Mesendoderm (in vitro differentiated cells): ENCODE results near the gene C16orf78.

Experiments used
- DNase-seq: peaks from one replicate; pipeline ENCODE4 v3.0.0; 2013
- H2AK5ac ChIP-seq: 2 replicates; pipeline ENCODE4 v1.6.1; 2013; ENCODE audit warnings: low read length, inconsistent platforms
- H2BK120ac ChIP-seq: 2 replicates; pipeline ENCODE4 v1.6.1; 2013; ENCODE audit warnings: low read depth, mild to moderate bottlenecking, low read length, moderate library complexity, mixed read lengths
- H2BK15ac ChIP-seq: replicated peaks from 2 replicates; pipeline ENCODE4 v1.6.1; 2013; ENCODE audit warnings: low read depth, mild to moderate bottlenecking, moderate library complexity
- H2BK5ac ChIP-seq: 2 replicates; pipeline ENCODE4 v1.6.1; 2013; ENCODE audit warnings: low read length, inconsistent platforms
- H3K18ac ChIP-seq: 2 replicates; pipeline ENCODE4 v1.6.1; 2013; ENCODE audit warnings: mild to moderate bottlenecking, low read length, mixed read lengths
- H3K23ac ChIP-seq: one replicate; pipeline ENCODE4 v1.6.1; 2013; ENCODE audit warnings: low read length
- H3K27ac ChIP-seq: 2 replicates; pipeline ENCODE4 v1.5.1; 2013; ENCODE audit warnings: low read depth, mild to moderate bottlenecking, inconsistent platforms, low read length, moderate library complexity
- H3K27me3 ChIP-seq: 2 replicates; pipeline ENCODE4 v1.6.1; 2013; ENCODE audit warnings: low read length, control low read depth, mild to moderate bottlenecking, inconsistent platforms; ENCODE audit not compliant: insufficient read depth, poor library complexity
- H3K36me3 ChIP-seq: 2 replicates; pipeline ENCODE4 v1.6.1; 2013; ENCODE audit warnings: low read length, inconsistent platforms; ENCODE audit not compliant: control insufficient read depth, insufficient read depth
- H3K4ac ChIP-seq: one replicate; pipeline ENCODE4 v1.6.1; 2013; ENCODE audit warnings: low read depth, mild to moderate bottlenecking, low read length, moderate library complexity
- H3K4me1 ChIP-seq: 2 replicates; pipeline ENCODE4 v1.6.1; 2013; ENCODE audit warnings: low read depth, low read length, inconsistent platforms; ENCODE audit not compliant: control insufficient read depth
- H3K4me2 ChIP-seq: 2 replicates; pipeline ENCODE4 v1.6.1; 2013; ENCODE audit warnings: low read length
- H3K4me3 ChIP-seq: 2 replicates; pipeline ENCODE4 v1.5.1; 2013; ENCODE audit warnings: mild to moderate bottlenecking, low read length
- H3K56ac ChIP-seq: one replicate; pipeline ENCODE4 v1.6.1; 2013; ENCODE audit warnings: low read length
- H3K79me1 ChIP-seq: 2 replicates; pipeline ENCODE4 v1.6.1; 2013; ENCODE audit warnings: low read length, inconsistent platforms
- H3K79me2 ChIP-seq: 2 replicates; pipeline ENCODE4 v1.6.1; 2013; ENCODE audit warnings: mild to moderate bottlenecking, low read length; ENCODE audit not compliant: control insufficient read depth, insufficient read depth
- H3K9ac ChIP-seq: 2 replicates; pipeline ENCODE4 v1.6.1; 2013; ENCODE audit warnings: low read length, inconsistent platforms
- H4K5ac ChIP-seq: one replicate; pipeline ENCODE4 v1.6.1; 2013; ENCODE audit warnings: low read length
- H4K8ac ChIP-seq: one replicate; pipeline ENCODE4 v1.6.1; 2013; ENCODE audit warnings: low read depth, mild to moderate bottlenecking, control low read depth, low read length, moderate library complexity
- WGBS: extraction: QIAGEN DNeasy Blood & Tissue Kit; methylation state at CpG from one replicate; pipeline ENCODE4 v1.1.7; 2013; ENCODE audit warnings: low lambda C conversion rate, missing lambda C conversion rate; ENCODE audit not compliant: insufficient coverage; ENCODE audit errors: extremely low coverage; 5-methylcytosine and 5-hydroxymethylcytosine counted together

Gene C16orf78

DNA sequence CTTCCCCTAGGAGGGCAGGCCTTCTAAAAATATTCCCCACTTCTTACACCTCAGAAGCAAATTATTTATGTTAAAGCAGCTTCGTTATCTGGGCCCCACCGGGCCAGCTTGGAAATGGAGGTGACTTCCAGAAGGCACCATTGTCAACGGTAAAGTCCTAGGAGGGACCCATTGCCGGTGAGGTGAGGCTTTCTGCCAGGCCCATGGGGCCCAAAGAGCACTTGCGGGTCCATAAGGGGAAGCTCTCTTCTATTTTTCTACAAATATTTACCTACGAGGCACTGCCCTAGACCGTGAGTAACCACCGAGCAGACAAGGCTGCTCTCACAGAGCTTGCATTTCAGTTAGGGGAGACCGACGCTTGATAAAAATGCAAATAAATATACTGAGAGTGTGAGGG is 41.5 kb downstream of the C16orf78 start:
- H3K27me3 ChIP-seq, result no peaks in the 10 kb centered on the region
- no peaks in the 10 kb centered on the region for H3K36me3 ChIP-seq
- no CpG with 5 or more reads among the region's 10 CpGs for WGBS
- H3K27ac ChIP-seq, result no peak overlapping the region
- H3K79me2 ChIP-seq, result no peaks in the 10 kb centered on the region
- no peak overlapping the region for H2AK5ac ChIP-seq
- no peak overlapping the region for H3K18ac ChIP-seq
- no peak overlapping the region for H3K9ac ChIP-seq
- DNase-seq, result no peak
- no peak overlapping the region for H3K4ac ChIP-seq
- H2BK120ac ChIP-seq, result no peak overlapping the region
- no peak overlapping the region for H4K5ac ChIP-seq
- no peak overlapping the region for H3K4me2 ChIP-seq
- H4K8ac ChIP-seq, result no peak overlapping the region
- H2BK15ac ChIP-seq, result no peak overlapping the region
- H2BK5ac ChIP-seq, result no peak overlapping the region
- no peaks in the 10 kb centered on the region for H3K79me1 ChIP-seq
- H3K23ac ChIP-seq, result no peak overlapping the region
- no peaks in the 10 kb centered on the region for H3K4me1 ChIP-seq
- no peak overlapping the region for H3K56ac ChIP-seq
- no peak overlapping the region for H3K4me3 ChIP-seq

GRCh38 chr16:49416001-49416675 is 42.5 kb downstream of the C16orf78 start:
- no peak overlapping the region for H2BK15ac ChIP-seq
- H4K5ac ChIP-seq, result no peak overlapping the region
- DNase-seq, result no peak
- H4K8ac ChIP-seq, result no peak overlapping the region
- H3K4ac ChIP-seq, result no peak overlapping the region
- WGBS, result no CpG with 5 or more reads among the region's 15 CpGs
- H3K27ac ChIP-seq, result no peak overlapping the region
- no peak overlapping the region for H2AK5ac ChIP-seq
- H3K18ac ChIP-seq, result no peak overlapping the region
- H3K56ac ChIP-seq, result no peak overlapping the region
- no peak overlapping the region for H3K4me3 ChIP-seq
- H3K27me3 ChIP-seq, result no peaks in the 10 kb centered on the region
- no peak overlapping the region for H3K4me2 ChIP-seq
- no peaks in the 10 kb centered on the region for H3K79me1 ChIP-seq
- H3K79me2 ChIP-seq, result no peaks in the 10 kb centered on the region
- no peak overlapping the region for H3K9ac ChIP-seq
- H2BK120ac ChIP-seq, result no peak overlapping the region
- no peak overlapping the region for H3K23ac ChIP-seq
- H2BK5ac ChIP-seq, result no peak overlapping the region
- H3K36me3 ChIP-seq, result no peaks in the 10 kb centered on the region
- H3K4me1 ChIP-seq, result no peaks in the 10 kb centered on the region

GRCh38 chr16:49417354-49417753 is 43.8 kb downstream of the C16orf78 start:
- Histone ChIP-seq H3K56ac (no peak overlapping the region), H3K27me3 (no peaks in the 10 kb centered on the region), H2BK5ac (no peak overlapping the region), H3K79me2 (no peaks in the 10 kb centered on the region), H3K36me3 (no peaks in the 10 kb centered on the region), H2AK5ac (no peak overlapping the region), H2BK120ac (no peak overlapping the region), H3K4me1 (no peaks in the 10 kb centered on the region), H3K4me2 (no peak overlapping the region), H3K18ac (no peak overlapping the region), H3K27ac (no peak overlapping the region), H3K23ac (no peak overlapping the region), H3K9ac (no peak overlapping the region), H3K79me1 (no peaks in the 10 kb centered on the region), H4K8ac (no peak overlapping the region), H3K4ac (no peak overlapping the region), H2BK15ac (no peak overlapping the region), H4K5ac (no peak overlapping the region), H3K4me3 (no peak overlapping the region)
- DNase-seq, result no peak
- WGBS, result no CpG with 5 or more reads among the region's 2 CpGs

DNA sequence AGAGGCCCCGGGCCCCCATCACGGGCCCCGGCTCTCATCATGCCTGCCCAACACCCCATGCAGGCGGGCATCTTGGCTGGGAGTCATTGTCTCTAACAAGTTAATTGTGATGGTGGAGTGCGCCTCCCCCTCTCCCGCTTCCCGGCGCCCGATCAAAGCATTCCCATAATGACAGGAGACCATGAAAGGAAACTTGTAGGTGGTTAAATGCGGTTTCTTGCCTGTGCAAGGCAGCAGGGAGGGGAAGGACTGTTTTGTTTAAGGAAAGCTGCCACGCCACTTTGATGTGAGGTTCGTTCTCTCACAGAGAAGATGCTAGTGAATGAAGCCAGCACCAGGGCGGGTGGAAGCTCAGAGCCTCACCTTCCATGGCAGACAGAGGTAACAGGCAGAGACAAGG is 45.4 kb downstream of the C16orf78 start:
- no peak for DNase-seq
- Histone ChIP-seq H3K4ac (no peak overlapping the region), H3K9ac (no peak overlapping the region), H4K5ac (no peak overlapping the region), H2AK5ac (no peak overlapping the region), H3K27me3 (no peaks in the 10 kb centered on the region), H3K79me1 (no peaks in the 10 kb centered on the region), H2BK120ac (no peak overlapping the region), H3K36me3 (no peaks in the 10 kb centered on the region), H2BK5ac (no peak overlapping the region), H3K56ac (no peak overlapping the region), H3K23ac (no peak overlapping the region), H3K27ac (no peak overlapping the region), H4K8ac (no peak overlapping the region), H3K4me1 (no peaks in the 10 kb centered on the region), H3K4me2 (no peak overlapping the region), H3K4me3 (no peak overlapping the region), H2BK15ac (no peak overlapping the region), H3K18ac (no peak overlapping the region), H3K79me2 (no peaks in the 10 kb centered on the region)
- WGBS, result no CpG with 5 or more reads among the region's 13 CpGs

GRCh38 chr16:49419862-49420261 is 46.3 kb downstream of the C16orf78 start:
- H3K27ac ChIP-seq, result no peak overlapping the region
- no peak overlapping the region for H3K4me2 ChIP-seq
- H3K56ac ChIP-seq, result no peak overlapping the region
- no peaks in the 10 kb centered on the region for H3K79me2 ChIP-seq
- no peaks in the 10 kb centered on the region for H3K79me1 ChIP-seq
- H3K23ac ChIP-seq, result no peak overlapping the region
- no peak overlapping the region for H2BK5ac ChIP-seq
- H3K4ac ChIP-seq, result no peak overlapping the region
- no peaks in the 10 kb centered on the region for H3K36me3 ChIP-seq
- DNase-seq, result no peak
- H2BK15ac ChIP-seq, result no peak overlapping the region
- H2AK5ac ChIP-seq, result no peak overlapping the region
- H3K9ac ChIP-seq, result no peak overlapping the region
- no peak overlapping the region for H3K4me3 ChIP-seq
- no peak overlapping the region for H3K18ac ChIP-seq
- H3K27me3 ChIP-seq, result no peaks in the 10 kb centered on the region
- H3K4me1 ChIP-seq, result no peaks in the 10 kb centered on the region
- H2BK120ac ChIP-seq, result no peak overlapping the region
- WGBS, result no CpG with 5 or more reads among the region's 3 CpGs
- no peak overlapping the region for H4K8ac ChIP-seq
- H4K5ac ChIP-seq, result no peak overlapping the region

DNA sequence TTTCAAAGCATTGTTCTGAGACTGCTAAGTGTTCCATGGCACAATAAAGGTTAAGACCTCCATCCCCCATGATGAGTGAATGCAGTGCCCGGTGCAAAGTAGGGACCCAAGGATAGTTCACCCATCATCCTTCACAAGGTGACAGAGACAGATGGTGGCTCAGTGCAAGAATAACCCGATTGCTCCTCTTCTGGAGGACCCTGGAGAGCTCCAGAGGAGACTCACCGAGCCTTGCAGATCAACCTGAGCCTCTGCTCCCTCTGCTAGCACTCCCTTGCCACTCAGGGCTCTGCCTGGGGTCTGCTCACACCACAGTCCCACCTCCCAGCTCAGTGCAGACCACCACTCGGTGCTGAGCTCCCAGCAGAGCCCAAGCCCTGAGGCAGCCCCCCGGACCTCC is 49.3 kb downstream of the C16orf78 start:
- Histone ChIP-seq H3K23ac (no peak overlapping the region), H2BK5ac (no peak overlapping the region), H3K36me3 (no peaks in the 10 kb centered on the region), H3K9ac (no peak overlapping the region), H2BK15ac (no peak overlapping the region), H3K79me1 (no peaks in the 10 kb centered on the region), H2AK5ac (no peak overlapping the region), H3K4me1 (no peaks in the 10 kb centered on the region), H3K4ac (no peak overlapping the region), H3K27me3 (no peaks in the 10 kb centered on the region), H2BK120ac (no peak overlapping the region), H4K5ac (no peak overlapping the region), H3K18ac (no peak overlapping the region), H3K4me3 (no peak overlapping the region), H3K4me2 (no peak overlapping the region), H3K27ac (no peak overlapping the region), H4K8ac (no peak overlapping the region), H3K79me2 (no peaks in the 10 kb centered on the region), H3K56ac (no peak overlapping the region)
- WGBS, result no CpG with 5 or more reads among the region's 5 CpGs
- DNase-seq, result no peak
